HG02763 (cell line): ENCODE data around the gene KRT79.

Experiments
- ATAC-seq: cut with Tn5 transposase; IDR thresholded peaks from one replicate; pipeline ENCODE4 v1.9.1; 2021; ENCODE audit warnings: mild to moderate bottlenecking, moderate library complexity; ENCODE audit not compliant: unreplicated experiment

The KRT79 gene

DNA sequence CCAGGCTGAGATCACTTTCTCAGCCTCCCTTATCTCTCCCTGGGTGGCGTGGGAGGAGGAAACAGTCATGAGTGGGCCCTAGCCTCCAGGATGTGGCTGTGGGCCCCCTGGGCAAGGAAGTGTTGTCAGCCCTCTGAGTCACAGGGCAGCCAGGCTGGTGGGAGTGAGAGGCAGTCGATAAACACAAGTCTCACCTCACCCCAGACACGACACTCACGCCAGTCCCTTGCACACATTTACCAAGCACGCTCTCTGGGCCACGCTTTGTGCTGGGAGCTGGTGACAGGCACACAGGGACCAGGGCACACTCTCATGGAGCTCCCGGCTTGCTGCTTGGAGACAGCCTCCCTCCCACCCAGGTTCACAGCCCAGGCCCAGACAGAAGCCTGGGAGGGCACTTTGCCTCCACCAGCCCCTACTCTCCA lies 1.9 kb upstream of the KRT79 start:
- ATAC-seq, result no peak

DNA sequence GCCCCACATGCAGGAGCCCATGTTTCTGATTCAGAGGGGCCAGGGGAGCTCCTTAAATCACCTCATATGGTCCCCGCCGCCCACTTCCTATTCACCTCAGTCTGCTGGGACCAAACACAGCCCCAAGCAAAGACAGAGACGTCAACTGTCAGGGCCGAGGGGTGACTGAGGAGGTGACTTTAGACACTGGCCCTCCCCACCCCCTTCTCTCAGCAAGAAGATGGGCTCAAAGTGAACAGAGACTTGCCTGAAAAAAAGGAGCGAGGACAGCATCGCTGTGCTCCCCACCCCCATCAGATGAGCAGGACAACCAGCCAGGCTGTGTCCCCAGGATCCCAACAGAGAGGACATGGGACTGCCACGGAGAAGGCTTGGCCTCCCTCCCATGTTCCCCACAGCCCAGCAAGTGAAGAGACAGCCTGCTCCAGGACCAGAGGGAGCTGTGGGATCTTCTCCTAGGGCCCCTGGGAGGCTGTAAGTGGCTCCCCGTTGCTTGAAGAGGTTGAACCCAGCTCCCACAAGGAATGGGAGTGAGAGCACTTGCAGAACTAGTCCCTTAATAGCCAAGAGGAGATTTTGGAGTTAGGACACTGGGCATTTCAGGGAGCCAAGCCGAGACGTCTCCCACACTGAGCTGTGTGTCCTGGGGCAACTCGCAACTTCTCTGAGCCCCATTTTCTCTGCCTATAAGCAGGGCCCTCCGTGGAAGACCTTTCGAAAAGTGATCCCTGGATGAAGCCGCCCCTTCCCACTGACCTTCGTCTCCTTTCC lies 1.3 kb upstream of the KRT79 start:
- ATAC-seq, result no peak

DNA sequence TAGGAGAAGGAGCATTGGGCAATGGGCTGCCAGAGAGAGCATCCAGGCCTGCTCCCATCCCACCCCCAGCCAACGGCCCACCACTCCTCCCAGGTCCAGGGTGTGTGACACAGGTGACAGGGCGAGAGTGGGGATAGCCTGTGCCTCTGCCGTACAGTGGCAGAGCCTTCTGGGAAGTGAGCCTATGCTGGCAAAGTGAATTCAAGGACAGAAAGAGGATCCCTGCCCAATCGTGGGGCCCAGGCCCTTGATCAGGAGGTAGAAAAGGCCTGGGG lies 553 bp upstream of the KRT79 start:
- no peak for ATAC-seq

DNA sequence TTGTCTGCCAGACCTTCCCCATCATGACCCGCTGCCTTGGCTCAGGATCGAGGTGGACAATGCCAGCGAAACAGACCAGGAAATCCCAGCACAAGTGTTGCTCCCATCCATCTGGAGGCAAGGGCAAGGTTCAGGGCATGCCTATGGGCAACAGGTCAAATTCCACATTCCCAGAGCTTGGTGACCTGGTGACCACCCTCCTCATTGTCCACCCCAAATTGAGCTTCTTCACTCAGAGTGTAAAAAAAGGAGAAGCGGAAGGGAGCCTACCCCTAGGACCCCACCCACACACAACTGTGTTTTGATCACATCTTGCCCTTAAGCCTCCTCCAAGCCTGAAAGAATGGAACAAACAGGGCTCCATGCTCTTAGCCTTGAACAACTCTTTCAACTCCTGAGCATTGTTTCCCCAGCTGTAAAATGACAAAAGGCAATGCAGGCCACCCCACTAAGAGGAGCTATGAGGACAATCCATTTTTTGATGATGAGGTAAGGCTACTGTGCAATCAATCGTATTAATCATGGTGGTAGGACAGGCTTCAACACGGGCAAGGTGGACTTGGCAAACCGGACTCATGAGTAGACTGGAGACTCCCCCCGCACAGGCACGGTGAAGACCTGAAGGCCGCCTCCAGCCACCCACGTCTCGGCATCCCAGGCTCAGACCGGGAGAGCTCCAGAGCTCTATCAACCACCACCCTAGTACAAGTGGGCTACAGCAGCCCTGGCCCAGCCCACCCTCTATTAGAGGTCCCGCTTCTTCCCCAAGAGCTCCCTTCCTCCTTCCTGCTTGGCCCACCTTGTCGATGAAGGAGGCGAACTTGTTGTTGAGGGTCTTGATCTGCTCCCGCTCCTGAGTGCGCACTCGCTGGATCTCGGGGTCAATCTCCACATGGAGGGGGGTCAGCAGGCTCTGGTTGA lies 866 bp downstream of the KRT79 start:
- ATAC-seq, result no peak

DNA sequence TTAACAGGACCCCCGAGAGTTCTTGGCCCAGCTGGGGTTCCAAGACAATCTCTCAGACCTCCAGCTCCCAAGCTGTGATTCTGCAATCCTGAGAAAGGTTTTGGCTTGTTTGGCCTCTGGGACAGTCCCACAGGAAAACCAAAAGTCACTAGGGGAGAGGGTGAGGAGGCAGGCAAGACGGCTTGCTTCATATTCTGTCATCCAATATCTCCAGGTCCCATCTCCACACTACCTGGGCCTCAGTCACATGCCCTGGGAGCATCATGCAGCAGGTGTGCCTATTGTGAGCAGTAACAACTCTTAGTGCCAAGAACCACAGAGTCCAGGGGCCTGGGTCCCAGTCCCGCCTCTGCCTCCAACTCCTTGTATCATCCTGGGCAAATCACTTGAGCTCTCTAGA lies 1.7 kb downstream of the KRT79 start:
- no peak for ATAC-seq

DNA sequence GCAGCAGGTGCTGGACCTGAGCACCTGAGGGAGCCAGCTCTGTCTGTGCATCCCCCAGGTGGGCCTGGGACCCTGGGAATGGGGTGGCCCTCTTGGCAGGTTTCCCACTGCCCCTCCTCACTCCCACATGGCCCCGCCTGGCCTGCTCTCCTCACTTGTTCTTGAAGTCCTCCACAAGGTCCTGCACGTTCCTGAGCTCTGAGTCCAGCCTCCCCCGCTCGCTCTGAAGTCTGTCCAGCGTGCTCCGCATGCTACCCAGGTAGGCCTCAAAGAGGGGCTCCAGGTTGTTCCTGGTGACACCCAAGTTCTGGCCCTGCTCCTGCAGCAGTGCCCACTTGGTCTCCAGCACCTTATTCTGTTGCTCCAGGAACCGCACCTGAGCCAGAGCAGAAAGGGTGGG lies 2.9 kb downstream of the KRT79 start:
- ATAC-seq, result no peak

DNA sequence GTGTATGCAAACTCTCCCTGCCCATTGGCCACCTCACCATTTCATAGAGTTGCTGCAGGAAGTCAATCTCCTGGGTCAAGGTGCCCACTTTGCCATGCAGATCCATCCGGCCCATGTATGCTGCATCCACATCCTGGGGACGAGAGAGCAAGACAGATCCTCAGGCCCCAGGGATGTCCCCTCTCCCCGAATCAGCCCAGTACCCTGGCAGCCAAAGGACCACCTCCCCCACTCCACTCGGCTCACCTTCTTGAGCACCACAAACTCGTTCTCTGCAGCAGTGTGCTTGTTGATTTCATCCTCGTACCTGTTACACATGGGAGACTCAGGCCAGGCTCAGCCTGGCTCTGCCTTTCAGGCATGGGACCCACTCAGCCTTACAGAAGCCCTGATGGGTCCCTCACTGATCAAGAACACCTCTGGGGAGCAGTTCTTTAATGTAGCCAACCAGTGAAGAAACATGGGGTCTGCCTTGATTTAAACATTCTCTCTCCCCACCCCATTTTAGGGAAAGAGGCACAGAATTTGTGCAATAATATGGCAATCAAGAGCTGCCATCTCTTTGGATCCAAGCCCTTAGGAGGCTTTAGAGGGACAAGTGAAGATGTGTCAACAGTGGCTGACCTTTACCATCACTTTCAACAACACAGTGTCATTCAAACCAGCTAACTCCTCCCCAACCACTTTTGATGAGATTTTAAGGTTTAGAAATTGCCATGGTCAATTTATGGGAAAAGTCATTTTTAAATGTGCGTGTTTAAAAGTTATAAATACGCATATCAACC lies 3.9 kb downstream of the KRT79 start:
- no peak for ATAC-seq

DNA sequence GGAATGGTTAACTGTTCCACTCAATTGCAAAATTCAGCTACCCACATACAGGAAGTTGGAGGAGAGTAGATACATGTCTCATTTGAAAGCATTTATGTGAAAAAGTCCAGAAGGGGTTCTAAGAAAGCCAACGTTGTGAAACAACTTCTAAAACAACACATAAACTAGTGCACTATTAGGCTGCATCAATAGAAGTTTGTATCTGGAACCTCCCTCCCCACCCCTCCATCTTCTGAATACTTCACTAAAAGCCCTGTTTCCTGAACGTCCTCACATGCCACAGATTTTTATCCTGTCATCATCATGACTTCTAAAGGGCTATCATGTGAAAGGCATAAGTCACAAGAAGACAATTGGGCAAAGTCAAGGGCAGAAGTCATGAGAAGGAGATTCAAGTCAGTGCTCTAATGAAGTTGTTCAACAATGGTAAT lies 5.5 kb downstream of the KRT79 start:
- no peak for ATAC-seq

DNA sequence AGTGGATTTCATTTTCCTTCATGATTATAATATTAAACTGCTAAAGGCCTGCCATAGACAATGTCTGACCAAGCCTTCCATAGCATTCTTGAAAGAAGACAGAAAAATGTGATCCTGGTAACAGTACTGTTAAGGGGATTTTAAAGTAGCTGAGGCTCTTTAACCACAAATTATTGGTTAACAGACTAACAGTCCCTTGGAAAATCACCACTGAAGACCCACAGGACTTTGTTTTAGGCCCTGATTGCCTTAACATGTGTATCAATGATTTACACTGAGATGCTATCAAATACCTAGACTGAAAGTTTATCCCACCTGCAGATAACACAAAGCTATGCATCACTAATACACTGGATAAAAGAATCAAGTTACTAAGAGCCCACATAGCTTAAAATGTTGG lies 6.0 kb downstream of the KRT79 start:
- no peak for ATAC-seq

DNA sequence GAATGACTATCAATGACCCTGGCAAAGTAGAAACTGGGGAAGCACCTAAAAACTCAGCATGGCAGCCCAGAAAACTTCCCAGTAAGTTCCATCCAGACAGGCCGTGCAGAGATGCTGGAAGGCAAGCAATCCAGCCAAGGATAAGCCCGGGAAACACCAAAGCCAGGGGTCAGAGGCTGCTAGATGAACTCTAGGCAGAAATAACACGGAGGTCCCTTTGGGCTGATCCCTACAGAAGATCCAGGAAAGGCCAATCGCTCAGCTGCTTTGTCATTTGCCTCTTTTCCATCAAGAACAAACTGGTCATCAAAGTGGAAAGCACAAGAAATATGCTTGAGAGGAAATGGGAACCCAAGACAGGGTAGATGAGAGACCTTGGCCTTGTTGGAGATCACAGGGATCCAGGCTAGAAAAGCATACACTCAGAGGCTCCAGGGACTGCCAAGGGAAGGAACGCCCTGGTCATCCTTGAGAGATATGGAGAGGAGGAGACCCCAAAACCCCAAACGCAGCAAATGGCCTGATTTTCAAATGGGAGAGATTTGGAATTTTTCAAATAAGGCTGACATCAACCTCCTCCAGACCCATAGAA lies 6.5 kb downstream of the KRT79 start:
- ATAC-seq, result no peak

DNA sequence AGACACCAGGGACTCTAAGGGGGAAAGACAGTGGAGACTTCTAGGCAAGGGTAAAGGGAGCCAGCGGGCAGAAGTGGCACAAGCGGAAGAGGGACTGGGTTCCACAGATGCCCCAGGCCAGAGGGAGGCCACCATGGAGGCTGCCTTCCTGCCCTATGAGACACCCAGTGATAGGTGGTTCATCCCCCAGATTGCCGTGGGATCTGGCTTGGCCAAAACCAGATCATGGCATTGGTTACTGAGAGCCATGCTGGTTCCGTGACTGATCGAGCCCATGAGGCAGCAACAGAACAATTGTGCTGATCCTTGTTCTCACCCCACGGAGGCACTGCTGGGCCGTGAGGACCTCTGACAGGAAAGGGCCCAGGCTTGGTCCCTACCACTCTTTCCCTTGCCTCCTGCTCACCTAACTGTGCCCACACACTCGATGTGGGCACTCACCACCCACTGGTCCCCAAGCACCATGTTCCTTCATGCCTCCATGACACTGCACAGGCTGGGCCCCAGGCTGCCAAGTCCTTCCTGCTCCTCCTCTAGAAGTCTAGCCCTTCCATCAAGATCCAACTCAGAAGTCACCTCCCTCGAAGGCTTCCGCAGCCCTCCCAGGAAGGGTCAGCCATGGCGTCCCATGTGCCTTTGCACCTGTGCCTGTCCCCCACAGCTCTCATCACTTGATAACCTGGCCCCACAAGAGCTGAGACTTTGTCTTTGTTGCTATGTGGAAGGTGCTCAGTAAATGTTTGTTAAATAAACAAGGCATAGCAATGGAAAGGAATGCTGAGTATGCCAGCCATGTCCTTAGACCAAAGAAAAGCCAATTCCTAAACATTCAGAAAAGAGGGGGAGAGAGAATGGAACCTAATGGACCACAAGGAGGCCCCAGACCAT lies 7.3 kb downstream of the KRT79 start:
- ATAC-seq, result no peak

DNA sequence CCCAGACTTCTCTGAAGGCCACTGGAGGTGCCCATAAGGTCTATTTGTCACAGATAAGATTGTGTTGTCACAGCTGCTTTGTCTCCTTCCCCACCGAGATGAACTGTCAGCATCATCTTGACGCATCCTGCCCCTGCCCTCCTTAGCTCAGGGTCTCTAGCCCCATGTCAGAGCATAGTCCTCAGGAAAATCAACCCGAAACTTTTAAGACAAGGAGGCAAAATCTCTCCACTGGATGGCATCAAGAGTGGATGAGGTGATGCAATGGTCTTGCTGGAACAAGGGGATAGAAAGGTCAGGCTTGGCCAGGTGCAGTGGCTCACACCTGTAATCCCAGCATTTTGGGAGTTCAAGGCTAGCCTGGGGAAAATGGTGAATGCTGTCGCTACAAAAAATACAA lies 8.2 kb downstream of the KRT79 start:
- no peak for ATAC-seq

DNA sequence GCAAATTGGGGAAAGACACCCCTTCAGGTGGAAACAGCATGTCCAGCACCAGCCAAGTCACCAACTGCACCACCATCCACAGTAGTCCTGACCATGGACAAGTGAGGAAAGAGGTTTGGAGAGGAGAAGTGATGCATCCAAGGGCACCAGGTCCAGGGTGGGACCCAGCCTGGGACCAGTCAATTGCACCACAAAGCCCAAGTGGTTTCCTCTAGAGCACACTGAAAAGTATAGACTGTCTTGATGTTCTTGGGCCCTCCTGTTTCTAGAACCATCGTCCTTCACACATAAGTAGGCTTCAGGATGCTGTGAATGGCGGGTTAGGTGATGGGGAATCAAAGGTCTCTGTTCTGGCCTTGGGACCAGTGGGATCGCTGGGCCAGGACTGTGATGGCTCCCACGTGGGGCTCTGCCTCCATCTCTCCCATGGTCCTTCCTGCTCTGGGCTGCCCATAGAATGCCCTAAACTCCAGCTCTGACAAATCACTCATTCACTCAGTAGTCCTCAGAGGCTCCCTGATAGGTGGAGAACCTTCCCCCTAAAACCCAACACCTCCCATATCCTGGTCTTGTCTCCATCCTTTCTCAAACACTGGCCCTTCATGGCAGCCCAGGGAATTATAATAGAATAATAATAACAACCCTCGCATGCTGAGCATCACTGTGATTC lies 9.2 kb downstream of the KRT79 start:
- no peak for ATAC-seq

DNA sequence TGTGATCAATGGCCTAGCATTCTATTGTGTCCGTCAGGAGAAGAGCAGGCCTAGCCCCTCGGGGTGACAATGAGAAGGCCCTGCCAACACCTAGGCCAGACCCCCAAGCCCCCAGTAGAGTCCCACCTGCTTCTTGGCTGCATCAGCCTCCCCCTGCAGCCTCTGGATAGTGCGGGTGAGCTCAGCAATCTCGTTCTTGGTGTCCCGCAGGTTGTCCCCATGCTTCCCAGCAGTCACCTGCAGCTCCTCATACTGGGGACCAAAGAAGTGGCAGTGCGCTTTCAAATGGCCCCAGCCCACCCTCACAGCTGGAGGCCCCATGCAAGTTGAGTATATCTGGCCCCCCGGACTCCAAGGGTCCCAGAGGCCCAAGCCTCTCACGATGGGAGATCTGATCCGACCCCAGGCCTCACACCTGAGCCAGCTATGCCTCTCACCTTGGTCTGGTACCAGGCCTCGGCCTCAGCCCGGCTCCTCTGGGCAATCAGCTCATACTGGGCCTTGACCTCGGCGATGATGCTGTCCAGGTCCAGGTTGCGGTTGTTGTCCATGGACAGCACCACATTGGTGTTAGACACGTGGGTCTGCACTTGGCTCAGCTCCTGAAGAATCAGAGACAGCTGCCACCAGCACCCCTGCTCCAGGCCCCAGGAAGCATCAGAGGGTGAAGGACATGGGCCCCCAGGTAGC lies 10.2 kb downstream of the KRT79 start:
- no peak for ATAC-seq

DNA sequence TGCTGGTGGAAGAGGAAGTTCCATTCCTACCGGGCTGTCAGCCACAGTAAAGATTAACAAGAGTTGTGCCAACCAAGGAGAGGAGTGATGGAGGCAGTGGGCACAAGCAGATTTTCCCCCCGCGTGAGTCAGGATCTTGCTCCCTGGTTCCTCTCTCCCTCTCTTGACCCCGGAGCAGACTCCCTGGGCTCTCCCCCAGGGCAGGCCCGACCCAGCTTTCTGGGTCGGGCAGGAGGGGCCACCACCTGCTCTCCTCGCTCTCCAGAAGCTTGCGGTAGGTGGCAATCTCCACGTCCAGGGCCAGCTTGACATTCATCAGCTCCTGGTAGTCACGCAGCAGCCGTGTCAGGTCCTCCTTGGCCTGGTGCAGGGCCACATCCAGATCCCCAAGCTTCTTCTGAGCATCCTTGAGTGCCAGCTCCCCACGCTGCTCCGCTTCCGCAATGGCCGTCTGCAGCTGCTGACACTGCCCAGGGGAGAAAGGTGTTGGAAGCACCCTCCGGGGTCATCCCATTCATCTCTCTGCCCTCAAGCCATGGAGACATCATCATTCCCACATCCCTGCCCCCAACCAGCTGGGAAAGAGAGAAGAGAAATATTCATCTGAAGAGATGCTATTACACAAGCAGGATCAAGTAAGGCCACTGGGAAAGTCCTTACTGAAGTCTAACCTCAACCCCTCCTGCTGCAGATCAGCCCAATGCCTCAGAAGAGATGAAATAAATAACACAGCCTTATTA lies 11.2 kb downstream of the KRT79 start:
- no peak for ATAC-seq

DNA sequence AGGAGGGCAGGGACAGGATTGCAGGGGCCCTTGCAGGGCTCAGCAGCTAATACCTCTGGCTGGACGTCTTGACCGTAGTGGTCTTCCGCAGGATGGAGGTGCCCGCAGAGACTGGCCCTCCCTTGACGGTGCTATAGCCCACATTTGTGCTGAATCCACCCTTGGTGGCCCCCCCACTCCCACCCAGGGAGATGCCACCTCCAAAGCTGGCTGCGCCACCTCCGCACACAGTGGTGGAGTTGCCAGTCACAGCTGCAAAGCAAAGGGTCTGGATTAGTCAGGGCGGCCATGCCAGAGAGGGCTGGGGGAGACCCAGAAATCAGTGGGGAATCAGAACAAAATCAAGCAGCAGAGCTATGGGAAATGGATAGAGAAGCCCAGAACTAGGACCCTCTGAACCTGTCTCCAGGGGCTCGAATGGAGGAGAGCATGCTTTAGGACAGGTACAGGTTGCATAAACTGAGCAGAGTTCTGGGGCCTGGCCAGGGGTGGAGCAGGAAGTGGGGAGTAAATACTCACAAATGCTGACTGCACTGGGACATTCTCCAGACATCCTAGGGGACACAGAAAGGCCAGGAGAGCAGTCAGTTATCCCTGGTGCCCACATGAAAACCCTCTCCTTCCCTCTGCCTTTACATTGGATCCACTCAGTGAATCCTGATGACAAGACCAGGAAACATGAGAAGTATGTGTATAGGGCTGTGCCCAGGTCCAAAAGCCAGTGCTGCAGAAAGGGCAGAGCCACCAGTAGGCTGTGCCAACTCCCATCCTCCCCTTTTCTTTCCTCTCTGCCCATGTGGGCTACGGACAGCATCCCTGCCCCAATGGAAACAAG lies 12.1 kb downstream of the KRT79 start:
- no peak for ATAC-seq

DNA sequence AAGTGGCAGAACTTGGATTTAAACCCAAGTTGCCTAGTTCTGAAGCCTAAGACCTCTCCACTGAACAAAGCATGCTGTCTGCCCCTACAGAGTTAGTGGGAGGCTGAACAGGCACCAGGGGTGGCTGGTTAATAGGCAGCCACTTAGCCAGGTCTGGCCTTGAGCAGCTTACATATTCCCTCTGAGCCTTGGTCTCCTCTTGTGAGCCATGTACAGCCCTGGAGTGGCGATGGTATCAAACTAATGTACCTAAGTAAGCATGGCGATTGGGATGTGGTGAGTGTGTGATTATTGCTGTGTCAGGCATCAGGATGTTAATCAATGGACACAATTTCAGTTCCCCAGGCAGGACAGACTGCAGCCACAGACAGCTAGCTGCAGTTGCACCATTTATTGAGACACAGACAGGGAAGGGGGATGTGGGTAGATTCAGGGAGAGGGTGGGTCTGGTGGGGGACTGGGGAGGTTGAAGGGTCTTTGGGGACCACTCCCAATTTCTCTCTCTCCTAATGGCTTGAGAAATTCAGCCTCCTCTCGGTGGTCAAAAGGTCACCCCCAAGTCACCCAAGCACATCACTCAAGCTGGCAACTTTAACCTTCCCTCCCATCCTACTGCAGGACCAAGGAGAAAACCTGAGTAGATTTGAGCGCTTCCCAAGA lies 12.9 kb downstream of the KRT79 start:
- ATAC-seq, result no peak
